Measurements from ENCODE around the gene GABRB2.
"Not testable (repeated sequence)": the region's sequence is repeated elsewhere in the genome, so short reads cannot be mapped to it uniquely, and the experiment has no call there.

The GABRB2 gene

GRCh38 chr5:161295721-161296250, 250.7 kb downstream of the GABRB2 start:
- DNase-seq: no peak

GRCh38 chr5:161288071-161288470, 258.5 kb downstream of the GABRB2 start:
- no peak for DNase-seq

- DNase-seq: no peak
Observed at GRCh38 chr5:161287436-161287835, 259.1 kb downstream of the GABRB2 start.

- DNase-seq: no peak
Observed at GRCh38 chr5:161286066-161286655, 260.4 kb downstream of the GABRB2 start.

GRCh38 chr5:161284445-161284844, 262.1 kb downstream of the GABRB2 start:
- no peak for DNase-seq

GRCh38 chr5:161283296-161283695, 263.2 kb downstream of the GABRB2 start:
- DNase-seq: no peak

- DNase-seq: no peak
Observed at GRCh38 chr5:161278739-161279660, 267.5 kb downstream of the GABRB2 start.

- DNase-seq: no peak
Observed at GRCh38 chr5:161277011-161277410, 269.5 kb downstream of the GABRB2 start.

- DNase-seq: no peak
Observed at GRCh38 chr5:161274951-161275350, 271.6 kb downstream of the GABRB2 start.

- no peak for DNase-seq
Observed at GRCh38 chr5:161273410-161273809, 273.1 kb downstream of the GABRB2 start.

- no peak for DNase-seq
Observed at GRCh38 chr5:161271816-161272215, 274.7 kb downstream of the GABRB2 start.

- DNase-seq: no peak
Observed at GRCh38 chr5:161269125-161269524, 277.4 kb downstream of the GABRB2 start.

- no peak for DNase-seq
Observed at GRCh38 chr5:161266954-161267353, 279.6 kb downstream of the GABRB2 start.

GRCh38 chr5:161265006-161265405, 281.5 kb downstream of the GABRB2 start:
- no peak for DNase-seq

GRCh38 chr5:161263191-161263590, 283.3 kb downstream of the GABRB2 start:
- DNase-seq: no peak

- DNase-seq: no peak
Observed at GRCh38 chr5:161261668-161262323, 284.7 kb downstream of the GABRB2 start.

- no peak for DNase-seq
Observed at GRCh38 chr5:161258438-161258837, 288.1 kb downstream of the GABRB2 start.

- no peak for DNase-seq
Observed at GRCh38 chr5:161256957-161257356, 289.6 kb downstream of the GABRB2 start.

GRCh38 chr5:161252955-161253354, 293.6 kb downstream of the GABRB2 start:
- DNase-seq: not testable (repeated sequence)

- DNase-seq: no peak
Observed at GRCh38 chr5:161246749-161247148, 299.8 kb downstream of the GABRB2 start.

- DNase-seq: not testable (repeated sequence)
Observed at GRCh38 chr5:161245846-161246245, 300.7 kb downstream of the GABRB2 start.

Measured in CD4-positive, alpha-beta T cell treated with Interleukin-10 for 1 hour (primary cell).